Tibial nerve (tissue), 4 donors: Measurements from ENCODE around the gene MAPK14. TPM values are rescaled to one million over a fixed set of nuclear protein-coding genes. Genes with fewer than 3 reads are reported as not detected.

Source experiments
- DNase-seq, 2 donors: peaks; one replicate each; pipeline ENCODE4 v3.0.0-alpha.2; 2019; ENCODE audit warnings: low spot score in 2 of 2
- H3K27ac ChIP-seq, 4 donors: fragments of 200-600 bp; sonication (generic) in 3 of 4; one replicate each; pipeline ENCODE4 v1.5.1; 2017 to 2019; ENCODE audit warnings: mild to moderate bottlenecking in 1 of 4
- H3K27me3 ChIP-seq, 2 donors: fragments of 200-600 bp; sonication (generic) in 1 of 2; one replicate each; pipeline versions ENCODE4 v1.5.1 to v1.6.0; 2017 to 2019
- H3K36me3 ChIP-seq, 3 donors: fragments of 200-600 bp; sonication (generic); one replicate each; pipeline ENCODE4 v1.5.1; 2018 to 2019
- H3K4me1 ChIP-seq, 4 donors: fragments of 200-600 bp; sonication (generic) in 3 of 4; one replicate each; pipeline ENCODE4 v1.5.1; 2017 to 2019
- H3K4me3 ChIP-seq, 4 donors: fragments of 200-600 bp; sonication (generic) in 3 of 4; one replicate each; pipeline ENCODE4 v1.5.1; 2017 to 2019; ENCODE audit warnings: mild to moderate bottlenecking in 1 of 4, moderate library complexity in 1 of 4
- H3K9me3 ChIP-seq, 4 donors: fragments of 200-600 bp; sonication (generic) in 3 of 4; one replicate each; pipeline ENCODE4 v1.5.1; 2017 to 2019
- CTCF ChIP-seq, 5 experiments: fragments of 200-600 bp in 3 of 5; fragments of 450-650 bp in 2 of 5; sonication (generic) in 3 of 5; IDR thresholded peaks; one replicate each; pipeline ENCODE4 v1.5.1; 2016 to 2019; ENCODE audit warnings: antibody characterized with exemption in 5 of 5, mild to moderate bottlenecking in 3 of 5, moderate library complexity in 2 of 5
- EP300 ChIP-seq, 2 donors: sonication (generic); formaldehyde crosslinking; IDR thresholded peaks; one replicate each; pipeline ENCODE4 v1.6.1; 2017; ENCODE audit warnings: antibody characterized with exemption in 2 of 2, mild to moderate bottlenecking in 1 of 2
- POLR2A ChIP-seq, 2 donors: fragments of 450-650 bp; IDR thresholded peaks; one replicate each; pipeline ENCODE4 v1.6.1; 2017; ENCODE audit warnings: antibody characterized with exemption in 2 of 2, mild to moderate bottlenecking in 2 of 2, moderate library complexity in 2 of 2
- WGBS, 2 donors: methylation state at CpG; one replicate each; pipeline ENCODE4 v1.1.5; 2018; 5-methylcytosine and 5-hydroxymethylcytosine counted together
- total RNA-seq, 4 donors: library from RNA; depleted of rRNA; stranded (reverse); fragments of >200 nt; gene quantifications; one replicate each; pipeline ENCODE4 v1.1.0, GENCODE V29; 2016

Gene MAPK14
- total RNA-seq, 4 donors from 2014 or later, result 73.5 to 88.1 (median 83.2) TPM

- Histone ChIP-seq H3K36me3 (peaks cover 0 to 6% (median 0%) of the 10 kb centered on the region in 3 donors), H3K9me3 (no peaks in the 10 kb centered on the region), H3K27ac (no peak overlapping the region), H3K27me3 (no peaks in the 10 kb centered on the region), H3K4me3 (no peak overlapping the region), H3K4me1 (peaks cover 0 to 19% (median 0%) of the 10 kb centered on the region in 4 donors)
- 89 to 95% methylated on average over 2 of the region's 2 CpGs for WGBS, 2 donors
- DNase-seq, result no peak
- TF ChIP-seq EP300 (IDR thresholded peaks at IDR 0.05) (no peak), CTCF (IDR thresholded peaks at IDR 0.05) (no peak), POLR2A (IDR thresholded peaks at IDR 0.05) (no peak)
Observed at GRCh38 chr6:36154286-36154685, 126.7 kb downstream of the MAPK14 start.

- H3K4me1 ChIP-seq, result peaks cover 0 to 7% (median 0%) of the 10 kb centered on the region in 4 donors
- WGBS, 2 donors, result 93 to 98% methylated on average over 2 of the region's 2 CpGs
- H3K27me3 ChIP-seq, result no peaks in the 10 kb centered on the region
- peaks cover 0 to 7% (median 0%) of the 10 kb centered on the region in 4 donors for H3K9me3 ChIP-seq
- no peak overlapping the region for H3K27ac ChIP-seq
- TF ChIP-seq POLR2A (IDR thresholded peaks at IDR 0.05), result no peak
- TF ChIP-seq EP300 (IDR thresholded peaks at IDR 0.05), result no peak
- TF ChIP-seq CTCF (IDR thresholded peaks at IDR 0.05), result no peak
- H3K36me3 ChIP-seq, result peaks cover 0 to 14% (median 0%) of the 10 kb centered on the region in 3 donors
- H3K4me3 ChIP-seq, result no peak overlapping the region
- DNase-seq, result no peak
Observed at GRCh38 chr6:36155662-36156061, 128.1 kb downstream of the MAPK14 start.

- H3K36me3 ChIP-seq, result peaks cover 0 to 15% (median 0%) of the 10 kb centered on the region in 3 donors
- H3K4me1 ChIP-seq, result no peaks in the 10 kb centered on the region
- H3K9me3 ChIP-seq, result peaks cover 0 to 7% (median 0%) of the 10 kb centered on the region in 4 donors
- 89 to 91% methylated on average over 4 of the region's 4 CpGs for WGBS, 2 donors
- DNase-seq, result no peak
- no peak for TF ChIP-seq CTCF (IDR thresholded peaks at IDR 0.05)
- no peak for TF ChIP-seq POLR2A (IDR thresholded peaks at IDR 0.05)
- no peak for TF ChIP-seq EP300 (IDR thresholded peaks at IDR 0.05)
- H3K27me3 ChIP-seq, result no peaks in the 10 kb centered on the region
- no peak overlapping the region for H3K4me3 ChIP-seq
- H3K27ac ChIP-seq, result no peak overlapping the region
Observed at GRCh38 chr6:36160147-36160760, 132.6 kb downstream of the MAPK14 start.

Other genes with a start within 250 kb of the MAPK14 start
- not detected for gene CLPSL1, start 246.8 kb upstream of the MAPK14 start, total RNA-seq
- gene CLPS, start 230.5 kb upstream of the MAPK14 start, total RNA-seq, result 10 to 100 TPM in 3 of 4 donors, 1 to 10 TPM in 1; 3.9 to 32.7 (median 13.0) TPM
- gene LHFPL5, start 222.5 kb upstream of the MAPK14 start, total RNA-seq, result not detected
- 10 to 100 TPM; 23.2 to 48.0 (median 40.2) TPM for gene SRPK1, start 106.7 kb upstream of the MAPK14 start, total RNA-seq
- gene SLC26A8, start 3.2 kb upstream of the MAPK14 start, total RNA-seq, result 1 to 10 TPM in 1 of 4 donors, under 1 TPM in 1, not detected in 2; 0.30 to 1.1 TPM
- gene MAPK13, start 102.7 kb downstream of the MAPK14 start, total RNA-seq, result 10 to 100 TPM in 2 of 4 donors, 1 to 10 TPM in 2; 2.7 to 11.7 (median 7.2) TPM
- gene BRPF3, start 168.9 kb downstream of the MAPK14 start, total RNA-seq, result 10 to 100 TPM; 18.4 to 32.7 (median 23.9) TPM
- under 1 TPM in 2 of 4 donors, not detected in 2; 0.21 to 0.30 TPM for gene PNPLA1, start 242.3 kb downstream of the MAPK14 start, total RNA-seq